PC-3 (cell line): ENCODE measurements around the gene SOSTDC1.

Experiments
- EZH2 ChIP-seq: fragments of 300-600 bp; sonication (generic); IDR thresholded peaks from one replicate; pipeline ENCODE4 v1.6.1; 2017; ENCODE audit warnings: antibody characterized with exemption, mild to moderate bottlenecking, low read length; ENCODE audit not compliant: unreplicated experiment
- EZH2phosphoT487 ChIP-seq: fragments of 300-600 bp; sonication (generic); IDR thresholded peaks from 2 replicates; pipeline ENCODE4 v1.6.1; 2018; ENCODE audit warnings: mild to moderate bottlenecking, antibody characterized with exemption, low read length, borderline replicate concordance
- TF ChIP-seq, protein P1 (sequence below): fragments of 300-600 bp; sonication (generic); conservative IDR thresholded peaks from 2 replicates; pipeline ENCODE4 v1.5.1; 2017; ENCODE audit warnings: antibody characterized with exemption, low read depth, mild to moderate bottlenecking, low read length

- TF ChIP-seq, protein P1, sequence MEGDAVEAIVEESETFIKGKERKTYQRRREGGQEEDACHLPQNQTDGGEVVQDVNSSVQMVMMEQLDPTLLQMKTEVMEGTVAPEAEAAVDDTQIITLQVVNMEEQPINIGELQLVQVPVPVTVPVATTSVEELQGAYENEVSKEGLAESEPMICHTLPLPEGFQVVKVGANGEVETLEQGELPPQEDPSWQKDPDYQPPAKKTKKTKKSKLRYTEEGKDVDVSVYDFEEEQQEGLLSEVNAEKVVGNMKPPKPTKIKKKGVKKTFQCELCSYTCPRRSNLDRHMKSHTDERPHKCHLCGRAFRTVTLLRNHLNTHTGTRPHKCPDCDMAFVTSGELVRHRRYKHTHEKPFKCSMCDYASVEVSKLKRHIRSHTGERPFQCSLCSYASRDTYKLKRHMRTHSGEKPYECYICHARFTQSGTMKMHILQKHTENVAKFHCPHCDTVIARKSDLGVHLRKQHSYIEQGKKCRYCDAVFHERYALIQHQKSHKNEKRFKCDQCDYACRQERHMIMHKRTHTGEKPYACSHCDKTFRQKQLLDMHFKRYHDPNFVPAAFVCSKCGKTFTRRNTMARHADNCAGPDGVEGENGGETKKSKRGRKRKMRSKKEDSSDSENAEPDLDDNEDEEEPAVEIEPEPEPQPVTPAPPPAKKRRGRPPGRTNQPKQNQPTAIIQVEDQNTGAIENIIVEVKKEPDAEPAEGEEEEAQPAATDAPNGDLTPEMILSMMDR, result no peak
- TF ChIP-seq EZH2 (no peak), EZH2phosphoT487 (no peak)
These were observed 49.0 kb downstream of the SOSTDC1 start for GRCh38 chr7:16416289-16417282.
